Placental pericyte (primary cell): ENCODE data around the gene KCNAB2. TPM values are rescaled to one million over a fixed set of nuclear protein-coding genes. Genes with fewer than 3 reads are reported as not detected.

Experiments used
- total RNA-seq: library from RNA; depleted of rRNA; stranded (reverse); fragments of >200 nt; gene quantifications from 2 replicates; pipeline ENCODE4 v1.2.3, GENCODE V29; 2012

Gene KCNAB2
- 3.1 and 3.6 TPM in 2 replicates for total RNA-seq

DNA sequence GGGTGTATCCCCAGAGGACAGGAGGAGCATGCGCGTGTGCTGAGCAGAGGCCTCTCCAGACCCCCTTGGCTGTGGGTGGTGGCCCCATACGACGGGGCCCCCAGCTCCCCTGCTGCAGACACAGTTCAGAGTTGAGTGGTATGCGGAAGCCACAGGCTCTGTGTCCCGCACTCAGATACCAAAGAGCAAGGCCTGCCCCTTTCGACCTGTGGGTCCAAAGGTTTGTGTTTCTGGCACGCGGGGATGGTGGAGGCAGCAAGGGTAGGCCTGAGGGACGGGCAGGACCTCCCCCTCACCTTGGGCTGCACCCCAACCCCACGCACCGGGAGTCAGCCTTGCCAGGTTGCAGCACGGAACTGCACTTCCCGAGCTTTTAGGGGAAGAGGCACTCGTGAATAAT, at the start of gene KCNAB2:
Gene KCNAB2 (plus strand): TSS at position 328 of the 400 bp plus-strand sequence. CDS start 5,649 bp downstream, outside the sequence.

Other genes with a start within 250 kb of the KCNAB2 start
- 7.4 and 8.3 TPM in 2 replicates for gene NPHP4, start 53.5 kb upstream of the KCNAB2 start, total RNA-seq
- under 0.01 and 0.14 TPM in 2 replicates for gene CHD5, start 134.4 kb downstream of the KCNAB2 start, total RNA-seq
- 51.7 and 96.9 TPM in 2 replicates for gene RPL22, start 153.7 kb downstream of the KCNAB2 start, total RNA-seq
- 24.9 and 27.2 TPM in 2 replicates for gene RNF207, start 160.2 kb downstream of the KCNAB2 start, total RNA-seq
- 33.9 and 127 TPM in 2 replicates for gene ICMT, start 190.1 kb downstream of the KCNAB2 start, total RNA-seq
- not detected in 2 replicates for gene HES3, start 198.3 kb downstream of the KCNAB2 start, total RNA-seq
- 10.2 and 14.4 TPM in 2 replicates for gene GPR153, start 215.2 kb downstream of the KCNAB2 start, total RNA-seq